SK-N-MC (cell line): Measurements from ENCODE around the gene MRTFA.

Source experiments
- EZH2 ChIP-seq: fragments of 200-600 bp; sonication (generic); IDR thresholded peaks from one replicate; pipeline ENCODE4 v1.6.1; 2017; ENCODE audit warnings: antibody characterized with exemption
- FOXP2 ChIP-seq: optimal IDR thresholded peaks from 2 replicates; pipeline ENCODE3; 2011; ENCODE audit warnings: mild to moderate bottlenecking, moderate library complexity; ENCODE audit not compliant: insufficient read depth; ENCODE audit errors: extremely low read length, control extremely low read depth
- POLR2AphosphoS5 ChIP-seq: IDR thresholded peaks from 2 replicates; pipeline ENCODE4 v1.6.1; 2012; ENCODE audit warnings: mild to moderate bottlenecking, low read depth, low read length, borderline replicate concordance

GRCh38 chr22:40661671-40662070 is 25.2 kb upstream of the MRTFA start:
- TF ChIP-seq POLR2AphosphoS5, result no peak
- no peak for TF ChIP-seq EZH2
- no peak for TF ChIP-seq FOXP2
